ENCODE data around the gene SLC45A1.

Gene SLC45A1

DNA sequence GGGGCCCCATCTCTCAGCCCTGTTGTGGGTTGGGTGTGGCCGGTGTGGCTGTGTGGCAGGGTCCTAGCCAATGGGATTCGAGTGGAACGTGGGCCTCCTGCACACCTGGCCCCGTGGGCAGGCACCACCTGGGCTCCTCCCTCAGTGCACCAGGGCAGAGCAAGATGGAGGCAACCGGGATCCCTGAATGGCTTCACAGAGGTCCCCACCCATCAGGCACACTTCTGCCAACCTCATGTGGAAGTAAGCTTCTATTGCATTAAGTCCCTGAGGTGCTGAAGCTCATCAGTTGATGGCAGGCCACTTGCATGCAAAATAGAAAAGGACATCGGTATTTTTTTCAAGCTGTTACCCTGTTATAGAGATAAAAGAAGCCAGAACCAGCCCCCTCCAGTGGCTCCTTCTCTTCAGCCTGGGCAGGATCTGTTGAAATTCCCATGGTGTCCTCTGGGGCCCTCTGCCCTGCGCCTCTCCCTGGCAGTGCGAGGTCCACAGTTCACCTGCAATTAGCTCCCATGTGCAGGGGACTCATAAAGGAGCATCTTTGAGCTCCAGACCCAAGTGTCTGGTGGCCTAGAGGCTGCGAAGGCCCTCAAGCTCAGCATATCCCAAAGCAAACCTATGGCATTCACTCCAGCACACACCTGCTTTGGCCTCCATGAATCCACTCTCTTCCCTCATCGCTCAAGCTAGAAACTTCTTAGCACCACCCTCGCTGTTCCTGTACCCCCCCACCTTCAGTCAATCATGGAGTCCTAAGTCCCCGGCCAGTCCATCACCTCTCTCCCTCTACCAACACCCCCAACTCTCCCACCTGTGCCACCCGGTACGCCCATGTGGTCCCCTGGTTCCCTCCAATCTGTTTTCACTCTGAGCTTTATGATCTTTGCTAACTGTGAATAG lies 2.1 kb upstream of the SLC45A1 start:
- no peak overlapping the region for H3K4me3 ChIP-seq (replicated peaks in 1 of 2; ENCODE audit: low read depth in 2 of 2, low read length in 2 of 2)

DNA sequence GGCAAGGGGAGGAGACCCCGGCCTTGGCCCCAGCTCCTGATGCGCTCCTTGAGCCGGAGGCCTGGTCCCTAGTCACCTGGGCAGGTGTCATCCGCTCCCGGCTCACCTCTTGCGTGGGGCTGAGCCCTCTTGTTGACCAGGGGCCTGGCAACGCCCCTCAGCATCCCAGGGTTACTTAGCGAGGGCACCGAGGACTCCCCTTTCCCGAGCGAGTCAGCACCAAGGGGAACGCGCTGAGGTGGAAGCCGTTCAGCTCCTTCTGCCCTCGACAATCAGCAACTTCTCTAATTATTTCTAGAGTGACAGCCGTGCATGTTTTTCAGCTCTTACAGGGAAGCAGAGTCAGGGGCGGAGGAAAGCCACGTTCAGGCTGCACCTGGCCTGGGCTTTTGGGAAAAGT lies 522 bp downstream of the SLC45A1 start:
- DNase-seq (ENCODE audit: low read depth in 2 of 2): no peak
- H3K4me3 ChIP-seq (replicated peaks in 1 of 2; ENCODE audit: low read depth in 2 of 2, low read length in 2 of 2): peak overlapping the region; percentile 63 to 66
- TF ChIP-seq, protein P1, sequence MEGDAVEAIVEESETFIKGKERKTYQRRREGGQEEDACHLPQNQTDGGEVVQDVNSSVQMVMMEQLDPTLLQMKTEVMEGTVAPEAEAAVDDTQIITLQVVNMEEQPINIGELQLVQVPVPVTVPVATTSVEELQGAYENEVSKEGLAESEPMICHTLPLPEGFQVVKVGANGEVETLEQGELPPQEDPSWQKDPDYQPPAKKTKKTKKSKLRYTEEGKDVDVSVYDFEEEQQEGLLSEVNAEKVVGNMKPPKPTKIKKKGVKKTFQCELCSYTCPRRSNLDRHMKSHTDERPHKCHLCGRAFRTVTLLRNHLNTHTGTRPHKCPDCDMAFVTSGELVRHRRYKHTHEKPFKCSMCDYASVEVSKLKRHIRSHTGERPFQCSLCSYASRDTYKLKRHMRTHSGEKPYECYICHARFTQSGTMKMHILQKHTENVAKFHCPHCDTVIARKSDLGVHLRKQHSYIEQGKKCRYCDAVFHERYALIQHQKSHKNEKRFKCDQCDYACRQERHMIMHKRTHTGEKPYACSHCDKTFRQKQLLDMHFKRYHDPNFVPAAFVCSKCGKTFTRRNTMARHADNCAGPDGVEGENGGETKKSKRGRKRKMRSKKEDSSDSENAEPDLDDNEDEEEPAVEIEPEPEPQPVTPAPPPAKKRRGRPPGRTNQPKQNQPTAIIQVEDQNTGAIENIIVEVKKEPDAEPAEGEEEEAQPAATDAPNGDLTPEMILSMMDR (IDR thresholded peaks at IDR 0.05; ENCODE audit: low read depth, low read length): no peak

More for the DNA sequence above, 2.1 kb upstream of the SLC45A1 start:
- TF ChIP-seq, protein P1 (IDR thresholded peaks at IDR 0.05; ENCODE audit: low read depth, low read length): peak; percentile 9
- no peak for DNase-seq (ENCODE audit: low read depth in 2 of 2)

DNA sequence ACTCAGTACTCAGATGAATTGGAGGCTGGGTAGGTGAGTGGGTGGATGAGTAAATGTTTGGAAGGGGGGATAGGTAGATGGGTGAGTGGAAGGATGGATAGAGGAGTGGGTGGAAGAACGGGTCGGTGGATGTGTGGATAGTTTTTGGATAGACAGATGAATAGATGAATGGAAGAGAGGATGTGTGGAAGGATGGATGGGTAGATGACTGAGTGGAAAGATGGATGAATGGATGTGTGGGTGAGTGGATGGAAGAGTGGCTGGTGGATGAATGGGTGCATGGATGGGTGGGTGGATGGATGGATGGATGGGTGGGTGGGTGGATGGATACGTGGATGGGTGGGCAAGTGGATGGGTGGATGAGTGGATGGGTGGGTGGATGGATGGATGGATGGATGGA lies 3.7 kb downstream of the SLC45A1 start:
- DNase-seq (ENCODE audit: low read depth in 2 of 2): no peak
- no peak overlapping the region for H3K4me3 ChIP-seq (replicated peaks in 1 of 2; ENCODE audit: low read depth in 2 of 2, low read length in 2 of 2)
- TF ChIP-seq, protein P1 (IDR thresholded peaks at IDR 0.05; ENCODE audit: low read depth, low read length): no peak

DNA sequence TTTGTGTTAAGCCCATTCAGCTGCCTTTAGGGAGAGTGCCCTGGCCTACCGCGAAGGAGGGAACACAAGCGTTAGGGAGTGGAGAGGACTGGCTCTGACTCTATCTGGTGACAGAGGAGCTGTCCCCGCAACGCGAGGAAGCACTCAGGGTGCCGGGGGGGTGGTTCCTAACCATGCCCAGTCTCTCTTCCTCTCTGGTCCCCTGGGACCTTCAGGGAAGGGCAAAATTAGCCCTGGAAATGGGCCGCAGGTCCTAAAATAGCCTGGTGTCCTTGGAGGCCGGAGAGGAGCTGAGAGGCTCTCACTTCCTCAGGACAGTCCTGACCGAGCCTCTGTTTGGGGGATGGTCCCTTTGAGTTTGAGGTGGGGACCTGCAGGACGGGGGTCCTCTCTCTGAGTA lies 5.8 kb downstream of the SLC45A1 start:
- no peak overlapping the region for H3K4me3 ChIP-seq (replicated peaks in 1 of 2; ENCODE audit: low read depth in 2 of 2, low read length in 2 of 2)
- peak in 1 of 2 donors; percentile 38 for DNase-seq (ENCODE audit: low read depth in 2 of 2)
- TF ChIP-seq, protein P1 (IDR thresholded peaks at IDR 0.05; ENCODE audit: low read depth, low read length): no peak

DNA sequence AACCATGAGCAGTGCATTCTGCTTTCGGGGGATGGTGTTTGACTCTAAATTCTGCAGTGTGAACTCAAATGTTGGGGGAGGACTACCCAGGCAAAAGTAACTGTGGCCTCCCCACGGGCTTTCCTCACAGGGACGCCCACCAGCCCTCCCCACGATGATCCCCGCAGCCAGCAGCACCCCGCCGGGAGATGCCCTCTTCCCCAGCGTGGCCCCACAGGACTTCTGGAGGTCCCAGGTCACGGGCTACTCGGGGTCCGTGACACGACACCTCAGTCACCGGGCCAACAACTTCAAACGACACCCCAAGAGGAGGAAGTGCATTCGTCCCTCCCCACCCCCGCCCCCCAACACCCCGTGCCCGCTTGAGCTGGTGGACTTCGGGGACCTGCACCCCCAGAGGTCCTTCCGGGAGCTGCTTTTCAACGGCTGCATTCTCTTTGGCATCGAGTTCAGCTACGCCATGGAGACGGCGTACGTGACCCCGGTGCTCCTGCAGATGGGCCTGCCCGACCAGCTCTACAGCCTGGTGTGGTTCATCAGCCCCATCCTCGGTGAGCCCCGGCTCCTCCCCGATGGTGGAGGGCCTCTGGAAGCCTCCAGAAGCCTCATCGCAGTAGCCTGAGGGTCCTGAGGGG lies 6.4 kb downstream of the SLC45A1 start:
- H3K4me3 ChIP-seq (replicated peaks in 1 of 2; ENCODE audit: low read depth in 2 of 2, low read length in 2 of 2): no peak overlapping the region
- TF ChIP-seq, protein P1 (IDR thresholded peaks at IDR 0.05; ENCODE audit: low read depth, low read length): no peak
- DNase-seq (ENCODE audit: low read depth in 2 of 2): no peak

DNA sequence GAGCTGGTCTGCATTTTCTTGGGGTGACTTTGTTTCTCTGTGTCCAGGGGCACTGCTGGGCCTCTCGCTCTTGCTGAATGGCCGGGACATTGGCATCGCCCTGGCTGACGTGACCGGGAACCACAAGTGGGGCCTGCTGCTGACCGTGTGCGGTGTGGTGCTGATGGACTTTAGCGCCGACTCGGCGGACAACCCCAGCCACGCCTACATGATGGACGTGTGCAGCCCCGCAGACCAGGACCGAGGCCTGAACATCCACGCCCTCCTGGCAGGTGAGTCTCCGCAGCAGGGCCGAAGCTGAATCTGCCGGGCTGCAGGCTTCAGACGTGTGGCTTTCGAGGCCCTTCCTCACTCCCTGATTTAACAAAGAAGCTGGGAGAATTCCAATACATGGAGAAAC lies 7.9 kb downstream of the SLC45A1 start:
- DNase-seq (ENCODE audit: low read depth in 2 of 2): no peak
- no peak overlapping the region for H3K4me3 ChIP-seq (replicated peaks in 1 of 2; ENCODE audit: low read depth in 2 of 2, low read length in 2 of 2)
- TF ChIP-seq, protein P1 (IDR thresholded peaks at IDR 0.05; ENCODE audit: low read depth, low read length): no peak
